Choroid plexus epithelial cell (primary cell): ENCODE data around the gene MEIS2.

Experiments
- DNase-seq: peaks from one replicate; pipeline ENCODE4 v3.0.0-alpha.2; 2010; ENCODE audit warnings: low read depth
- H3K4me3 ChIP-seq: 2 replicates; pipeline ENCODE4 v1.5.1; 2011; ENCODE audit warnings: low read depth, mild to moderate bottlenecking, control low read depth, low read length, moderate library complexity
- CTCF ChIP-seq: conservative IDR thresholded peaks from 2 replicates; pipeline ENCODE4 v1.5.1; 2011; ENCODE audit warnings: low read depth, mild to moderate bottlenecking, control low read depth, inconsistent platforms, low read length, moderate library complexity

Gene MEIS2

GRCh38 chr15:36887214-36887961 lies 213.0 kb downstream of the MEIS2 start:
- no peak for TF ChIP-seq CTCF
- DNase-seq = no peak
- H3K4me3 ChIP-seq = no peak overlapping the region

GRCh38 chr15:36886701-36887100 lies 213.6 kb downstream of the MEIS2 start:
- TF ChIP-seq CTCF = no peak
- no peak overlapping the region for H3K4me3 ChIP-seq
- DNase-seq = no peak

- no peak for DNase-seq
- TF ChIP-seq CTCF = no peak
- no peak overlapping the region for H3K4me3 ChIP-seq
These were observed 214.2 kb downstream of the MEIS2 start for GRCh38 chr15:36886191-36886590.

- no peak for TF ChIP-seq CTCF
- no peak for DNase-seq
- no peak overlapping the region for H3K4me3 ChIP-seq
These were observed 214.6 kb downstream of the MEIS2 start for GRCh38 chr15:36885771-36886170.

DNA sequence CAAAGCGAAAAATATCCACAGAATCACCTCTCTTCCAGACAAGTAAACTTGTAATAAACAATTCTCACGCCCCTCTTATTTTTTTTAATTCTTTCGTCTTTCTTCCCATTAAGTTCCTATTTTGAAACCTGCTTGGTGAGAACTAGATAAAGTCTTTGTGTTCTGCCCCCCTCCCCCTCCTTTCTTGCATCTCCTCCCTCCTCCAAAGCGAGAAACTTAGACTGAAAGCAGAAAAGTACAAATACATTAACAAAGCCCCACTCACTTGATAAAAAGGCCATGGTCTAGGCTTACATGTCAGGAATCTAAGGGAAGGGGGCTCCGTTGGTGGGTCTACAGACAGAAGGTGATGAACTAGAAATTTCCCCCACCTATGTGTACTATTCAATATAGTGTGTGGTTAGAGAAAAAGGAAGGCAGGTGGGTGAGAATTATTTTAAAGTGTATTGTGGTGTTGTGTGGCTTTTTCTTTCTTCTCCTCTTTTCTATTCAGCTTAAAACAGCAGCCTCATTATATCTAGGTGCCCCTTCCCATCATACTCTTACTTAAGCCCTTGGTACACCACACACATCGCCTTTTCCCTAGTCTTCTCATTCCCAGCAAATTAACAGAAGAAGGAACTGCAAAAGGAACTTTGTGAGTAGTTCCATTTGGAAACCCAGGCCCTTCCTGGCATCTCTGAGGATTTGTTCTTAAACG lies 215.3 kb downstream of the MEIS2 start:
- no peak for DNase-seq
- no peak for TF ChIP-seq CTCF

DNA sequence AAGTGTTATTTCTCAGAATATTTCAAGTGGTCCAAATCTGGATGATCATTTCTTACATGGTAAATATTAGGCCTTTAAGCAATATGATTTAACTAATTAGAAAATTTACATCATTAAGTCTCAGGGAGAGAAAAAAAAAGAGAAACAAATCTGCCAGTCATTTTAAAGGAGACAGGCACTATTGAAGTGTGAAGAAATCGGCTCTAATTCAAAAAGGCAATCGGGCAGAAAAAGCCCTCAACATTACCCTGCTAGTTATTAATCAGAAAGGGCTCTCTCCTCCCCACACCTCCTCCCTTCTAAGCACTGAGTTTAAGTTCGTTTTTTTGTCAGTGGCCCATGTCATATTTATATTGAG lies 215.9 kb downstream of the MEIS2 start:
- TF ChIP-seq CTCF = no peak
- no peak for DNase-seq
- H3K4me3 ChIP-seq = no peak overlapping the region

More for the DNA sequence above, 215.3 kb downstream of the MEIS2 start:
- H3K4me3 ChIP-seq = no peak overlapping the region
